HepG2 (cell line): ENCODE data around the gene FPGS.

Experiments used
- GPBP1L1 ChIP-seq: sonication (generic); formaldehyde crosslinking; IDR thresholded peaks from 2 replicates; pipeline ENCODE4 v1.5.0; 2020; ENCODE audit warnings: mild to moderate bottlenecking, missing genetic modification reagents
- NFYB ChIP-seq: sonication (generic); formaldehyde crosslinking; IDR thresholded peaks from 2 replicates; pipeline ENCODE4 v1.4.0; 2020; ENCODE audit warnings: missing genetic modification reagents
- POLR2A ChIP-seq, 2 experiments: IDR thresholded peaks; 2 replicates each; pipeline ENCODE4 v1.6.1; 2011; ENCODE audit warnings: low read depth in 2 of 2, low read length in 2 of 2, mild to moderate bottlenecking in 1 of 2, moderate library complexity in 1 of 2; ENCODE audit not compliant: insufficient read depth in 1 of 2
- ZNF274 ChIP-seq: sonication (generic); formaldehyde crosslinking; IDR thresholded peaks from 2 replicates; pipeline ENCODE4 v1.5.1; 2020; ENCODE audit warnings: mild to moderate bottlenecking, missing genetic modification reagents

GRCh38 chr9:127847178-127847510 is 44.5 kb downstream of the FPGS start:
- TF ChIP-seq GPBP1L1: no peak
- TF ChIP-seq ZNF274 (CRISPR knock-in tag): no peak
- no peak for TF ChIP-seq POLR2A (IDR thresholded peaks at IDR 0.05; ENCODE audit: insufficient read depth in 1 of 2, low read depth in 2 of 2, low read length in 2 of 2)
- no peak for TF ChIP-seq NFYB
